NCI-H1436 treated with DMSO at 0.1 percent for 48 hours (cell line): ENCODE measurements around the gene NFIX.

Source experiments
- DNase-seq: peaks from one replicate; lab custom pipeline; 2025; lab: John Stamatoyannopoulos, UW

NFIX gene

GRCh38 chr19:13008926-13009787 is 13.9 kb downstream of the NFIX start:
- DNase-seq, result no peak

GRCh38 chr19:13010038-13010991 is 15.0 kb downstream of the NFIX start:
- DNase-seq, result no peak

- DNase-seq, result no peak
Observed at GRCh38 chr19:13010992-13011652, 15.8 kb downstream of the NFIX start.

GRCh38 chr19:13011653-13012389 is 16.5 kb downstream of the NFIX start:
- DNase-seq, result no peak

GRCh38 chr19:13012390-13012689 is 17.1 kb downstream of the NFIX start:
- DNase-seq, result no peak

GRCh38 chr19:13012690-13013608 is 17.7 kb downstream of the NFIX start:
- DNase-seq, result no peak

GRCh38 chr19:13013649-13014048 is 18.4 kb downstream of the NFIX start:
- DNase-seq, result no peak

GRCh38 chr19:13014101-13014920 is 19.0 kb downstream of the NFIX start:
- DNase-seq, result no peak

GRCh38 chr19:13014921-13015280 is 19.6 kb downstream of the NFIX start:
- DNase-seq, result no peak

GRCh38 chr19:13015361-13016223 is 20.3 kb downstream of the NFIX start:
- DNase-seq, result no peak

- DNase-seq, result no peak
Observed at GRCh38 chr19:13016245-13016627, 21.0 kb downstream of the NFIX start.

- DNase-seq, result no peak
Observed at GRCh38 chr19:13016628-13017305, 21.5 kb downstream of the NFIX start.

GRCh38 chr19:13017306-13018034 is 22.2 kb downstream of the NFIX start:
- DNase-seq, result no peak

- no peak for DNase-seq
Observed at GRCh38 chr19:13018035-13018914, 23.0 kb downstream of the NFIX start.

- DNase-seq, result no peak
Observed at GRCh38 chr19:13019332-13019731, 24.1 kb downstream of the NFIX start.

- no peak for DNase-seq
Observed at GRCh38 chr19:13020002-13020414, 24.7 kb downstream of the NFIX start.
